Epidermal melanocyte (primary cell): ENCODE measurements around the gene CHCHD10.

Experiments used
- DNase-seq: peaks from one replicate; pipeline ENCODE4 v3.0.0; 2011; ENCODE audit warnings: low spot score; ENCODE audit not compliant: insufficient read length

CHCHD10 gene

GRCh38 chr22:23767673-23768548 lies at the start of gene CHCHD10:
TSS of gene CHCHD10 (minus strand) at chr22:23767972. CDS start at chr22:23767874, 98 bp downstream.
- DNase-seq, result peak; percentile 94

GRCh38 chr22:23817146-23817545 lies 49.4 kb upstream of the CHCHD10 start:
- no peak for DNase-seq

- no peak for DNase-seq
These were observed 48.6 kb upstream of the CHCHD10 start for GRCh38 chr22:23816156-23816976.

- no peak for DNase-seq
These were observed 47.9 kb upstream of the CHCHD10 start for GRCh38 chr22:23815541-23816155.

- DNase-seq, result no peak
These were observed 44.6 kb upstream of the CHCHD10 start for GRCh38 chr22:23812378-23812777.

- no peak for DNase-seq
These were observed 39.1 kb upstream of the CHCHD10 start for GRCh38 chr22:23806837-23807236.

- no peak for DNase-seq
These were observed 37.1 kb upstream of the CHCHD10 start for GRCh38 chr22:23804781-23805291.

- DNase-seq, result no peak
These were observed 35.4 kb upstream of the CHCHD10 start for GRCh38 chr22:23803001-23803819.

- no peak for DNase-seq
These were observed 34.2 kb upstream of the CHCHD10 start for GRCh38 chr22:23801886-23802377.

- DNase-seq, result no peak
These were observed 33.6 kb upstream of the CHCHD10 start for GRCh38 chr22:23801238-23801821.

GRCh38 chr22:23800297-23801237 lies 32.8 kb upstream of the CHCHD10 start:
- DNase-seq, result no peak

- no peak for DNase-seq
These were observed 28.7 kb upstream of the CHCHD10 start for GRCh38 chr22:23796461-23796860.

GRCh38 chr22:23793326-23793725 lies 25.6 kb upstream of the CHCHD10 start:
- no peak for DNase-seq

GRCh38 chr22:23791738-23792645 lies 24.2 kb upstream of the CHCHD10 start:
- no peak for DNase-seq

- peak; percentile 39 for DNase-seq
These were observed 23.3 kb upstream of the CHCHD10 start for GRCh38 chr22:23790819-23791737.

- no peak for DNase-seq
These were observed 21.9 kb upstream of the CHCHD10 start for GRCh38 chr22:23789638-23790037.

- no peak for DNase-seq
These were observed 21.3 kb upstream of the CHCHD10 start for GRCh38 chr22:23789121-23789520.
